Amniotic stem cell (primary cell): ENCODE results near the gene ARL5B.

Experiments used
- DNase-seq: peaks from one replicate; lab custom pipeline; 2025; lab: John Stamatoyannopoulos, UW

Gene ARL5B

GRCh38 chr10:18658271-18659124 is 733 bp upstream of the ARL5B start:
- DNase-seq: no peak

GRCh38 chr10:18659819-18660535 is 746 bp downstream of the ARL5B start:
- DNase-seq: no peak

GRCh38 chr10:18660816-18661431 is 1.7 kb downstream of the ARL5B start:
- no peak for DNase-seq

- no peak for DNase-seq
Measured at GRCh38 chr10:18664841-18665478, 5.7 kb downstream of the ARL5B start.

GRCh38 chr10:18665815-18666558 is 6.8 kb downstream of the ARL5B start:
- no peak for DNase-seq

GRCh38 chr10:18666810-18667209 is 7.6 kb downstream of the ARL5B start:
- no peak for DNase-seq

- no peak for DNase-seq
Measured at GRCh38 chr10:18668026-18668425, 8.8 kb downstream of the ARL5B start.

- DNase-seq: no peak
Measured at GRCh38 chr10:18675086-18675801, 16.0 kb downstream of the ARL5B start.

GRCh38 chr10:18680754-18681153 is 21.5 kb downstream of the ARL5B start:
- DNase-seq: no peak

GRCh38 chr10:18681366-18681765 is 22.1 kb downstream of the ARL5B start:
- DNase-seq: no peak

GRCh38 chr10:18681971-18682411 is 22.8 kb downstream of the ARL5B start:
- DNase-seq: no peak

GRCh38 chr10:18683427-18683826 is 24.2 kb downstream of the ARL5B start:
- DNase-seq: no peak

GRCh38 chr10:18684416-18684815 is 25.2 kb downstream of the ARL5B start:
- DNase-seq: no peak

- no peak for DNase-seq
Measured at GRCh38 chr10:18684953-18685352, 25.7 kb downstream of the ARL5B start.

- DNase-seq: no peak
Measured at GRCh38 chr10:18685555-18685954, 26.3 kb downstream of the ARL5B start.

- DNase-seq: no peak
Measured at GRCh38 chr10:18687195-18687594, 28.0 kb downstream of the ARL5B start.

GRCh38 chr10:18687706-18688105 is 28.5 kb downstream of the ARL5B start:
- DNase-seq: no peak

GRCh38 chr10:18689498-18689897 is 30.3 kb downstream of the ARL5B start:
- no peak for DNase-seq

- DNase-seq: no peak
Measured at GRCh38 chr10:18690541-18690940, 31.3 kb downstream of the ARL5B start.

- no peak for DNase-seq
Measured at GRCh38 chr10:18699849-18700840, 40.9 kb downstream of the ARL5B start.
